ENCODE measurements around the gene DNAI4. TPM values are rescaled to one million over a fixed set of nuclear protein-coding genes. Genes with fewer than 3 reads are reported as not detected.

The DNAI4 gene
- total RNA-seq, 1 experiment from 2014 or later = 3.9 TPM

- RAD21 ChIA-PET (ENCODE audit: low non-redundant PET in 1 of 2, low total read pairs in 2 of 2, uncharacterized antibody in 2 of 2, unreplicated experiment in 2 of 2) = no interaction called here
- Histone ChIP-seq H3K27ac (ENCODE audit: low read depth, low read length) (no peak overlapping the region), H3K4me2 (ENCODE audit: low read length) (no peak overlapping the region), H4K20me1 (ENCODE audit: insufficient read depth) (no peaks in the 10 kb centered on the region), H2AFZ (ENCODE audit: low read depth, low read length, poor library complexity, severe bottlenecking) (no peak overlapping the region), H3K36me3 (ENCODE audit: control insufficient read depth in 1 of 2, insufficient read depth in 2 of 2, low read length in 2 of 2) (no peaks in the 10 kb centered on the region), H3K9me3 (ENCODE audit: control insufficient read depth in 1 of 2, insufficient read depth in 1 of 2, low read depth in 1 of 2, low read length in 2 of 2) (no peaks in the 10 kb centered on the region), H3K9ac (ENCODE audit: low read length) (no peak overlapping the region), H3K27me3 (ENCODE audit: insufficient read depth, low read length) (no peaks in the 10 kb centered on the region), H3K4me3 (replicated peaks in 1 of 2; ENCODE audit: low read depth in 1 of 2, low read length in 2 of 2) (no peak overlapping the region), H3K79me2 (ENCODE audit: insufficient read depth, low read length) (peaks cover 72% of the 10 kb centered on the region), H3K4me1 (ENCODE audit: control insufficient read depth in 1 of 2, insufficient read depth in 2 of 2, low read length in 2 of 2) (peaks cover 15 to 36% of the 10 kb centered on the region in 2 experiments; a peak in 3 of 4 replicates), H3K9me2 (ENCODE audit: insufficient read depth) (no peaks in the 10 kb centered on the region)
- intact Hi-C loops (cut with micrococcal nuclease) = no loop called here
- no peak for TF ChIP-seq POLR2A (IDR thresholded peaks at IDR 0.05; ENCODE audit: borderline replicate concordance, extremely low read depth, insufficient read depth, insufficient read length)
- no peak for TF ChIP-seq ATF3 (IDR thresholded peaks at IDR 0.05)
- no peak for TF ChIP-seq CEBPB (IDR thresholded peaks at IDR 0.05; ENCODE audit: low read depth)
- no peak for TF ChIP-seq MAX (IDR thresholded peaks at IDR 0.05)
- no peak for TF ChIP-seq SP1 (IDR thresholded peaks at IDR 0.05; ENCODE audit: low read depth)
- no peak for TF ChIP-seq POLR2AphosphoS5 (IDR thresholded peaks at IDR 0.05; ENCODE audit: low read depth, low read length)
- no peak for TF ChIP-seq CBX3 (IDR thresholded peaks at IDR 0.05; ENCODE audit: low read depth)
- no peak for TF ChIP-seq ZFX (IDR thresholded peaks at IDR 0.05)
- TF ChIP-seq RAD21 (IDR thresholded peaks at IDR 0.05; ENCODE audit: low read depth) = no peak
- TF ChIP-seq CTCF (IDR thresholded peaks at IDR 0.05 in 2 of 3, conservative IDR thresholded peaks at IDR 0.05 in 1 of 3; ENCODE audit: borderline replicate concordance in 1 of 3, insufficient read depth in 1 of 3, low read depth in 2 of 3, low read length in 2 of 3) = no peak
- TF ChIP-seq ZNF274 (IDR thresholded peaks at IDR 0.05; ENCODE audit: low read depth, low read length) = no peak
- TF ChIP-seq ELF1 (IDR thresholded peaks at IDR 0.05; ENCODE audit: borderline replicate concordance, low read depth) = no peak
- TF ChIP-seq EZH2 (IDR thresholded peaks at IDR 0.05) = no peak
- TF ChIP-seq REST (IDR thresholded peaks at IDR 0.05; ENCODE audit: low read depth) = no peak
- TF ChIP-seq ZBTB33 (IDR thresholded peaks at IDR 0.05; ENCODE audit: extremely low read depth, insufficient replicate concordance, low read length) = no peak
- TF ChIP-seq JUND (IDR thresholded peaks at IDR 0.05) = no peak
- no peak for TF ChIP-seq SIN3A (IDR thresholded peaks at IDR 0.05; ENCODE audit: low read depth)
- no peak for TF ChIP-seq YY1 (IDR thresholded peaks at IDR 0.05; ENCODE audit: extremely low read depth, insufficient replicate concordance, low read depth, low read length)
- ATAC-seq (no peak), DNase-seq (ENCODE audit: low read depth, low spot score) (no peak)
- POLR2A ChIA-PET = no interaction called here
- no TSS peak for BruUV-seq (replicated peaks)
- CTCF ChIA-PET = no interaction called here
Measured at GRCh38 chr1:66927528-66927927, 2.9 kb upstream of the DNAI4 start.
